KOPT-K1 (cell line): ENCODE results near the gene TMEM176B.

Source experiments
- H3K27ac ChIP-seq: fragments of 200-600 bp; sonication (generic); 2 replicates; pipeline ENCODE4 v1.5.1; 2016; ENCODE audit warnings: antibody characterized with exemption, mild to moderate bottlenecking, low read depth, low read length; ENCODE audit not compliant: poor library complexity, severe bottlenecking
- H3K36me3 ChIP-seq: fragments of 200-600 bp; sonication (generic); 2 replicates; pipeline ENCODE4 v1.5.1; 2017; ENCODE audit warnings: antibody characterized with exemption, mild to moderate bottlenecking, low read length, moderate library complexity; ENCODE audit not compliant: insufficient read depth
- H3K9me3 ChIP-seq: fragments of 200-600 bp; sonication (generic); 2 replicates; pipeline ENCODE4 v1.5.1; 2017; ENCODE audit warnings: antibody characterized with exemption, low read length, mild to moderate bottlenecking; ENCODE audit not compliant: insufficient read depth, poor library complexity, severe bottlenecking

Gene TMEM176B

DNA sequence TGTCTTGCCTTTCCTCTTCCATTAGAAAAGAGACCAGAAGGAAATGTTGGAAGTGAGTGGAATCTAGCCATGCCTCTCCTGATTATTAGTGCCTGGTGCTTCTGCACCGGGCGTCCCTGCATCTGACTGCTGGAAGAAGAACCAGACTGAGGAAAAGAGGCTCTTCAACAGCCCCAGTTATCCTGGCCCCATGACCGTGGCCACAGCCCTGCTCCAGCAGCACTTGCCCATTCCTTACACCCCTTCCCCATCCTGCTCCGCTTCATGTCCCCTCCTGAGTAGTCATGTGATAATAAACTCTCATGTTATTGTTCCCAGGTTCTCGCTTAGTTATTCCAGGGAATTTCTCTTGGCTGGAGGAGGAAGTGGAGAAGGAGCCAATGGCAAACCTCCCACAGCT lies 4.6 kb upstream of the TMEM176B start:
- H3K27ac ChIP-seq, result no peak overlapping the region
- H3K9me3 ChIP-seq, result peaks cover 39% of the 10 kb centered on the region
- H3K36me3 ChIP-seq, result no peaks in the 10 kb centered on the region

- Histone ChIP-seq H3K9me3 (peaks cover 39% of the 10 kb centered on the region), H3K36me3 (no peaks in the 10 kb centered on the region), H3K27ac (no peak overlapping the region)
These were observed 3.1 kb upstream of the TMEM176B start for GRCh38 chr7:150803161-150803860.

GRCh38 chr7:150801946-150802771 lies 2.0 kb upstream of the TMEM176B start:
- H3K36me3 ChIP-seq, result no peaks in the 10 kb centered on the region
- H3K27ac ChIP-seq, result no peak overlapping the region
- peaks cover 32% of the 10 kb centered on the region for H3K9me3 ChIP-seq

DNA sequence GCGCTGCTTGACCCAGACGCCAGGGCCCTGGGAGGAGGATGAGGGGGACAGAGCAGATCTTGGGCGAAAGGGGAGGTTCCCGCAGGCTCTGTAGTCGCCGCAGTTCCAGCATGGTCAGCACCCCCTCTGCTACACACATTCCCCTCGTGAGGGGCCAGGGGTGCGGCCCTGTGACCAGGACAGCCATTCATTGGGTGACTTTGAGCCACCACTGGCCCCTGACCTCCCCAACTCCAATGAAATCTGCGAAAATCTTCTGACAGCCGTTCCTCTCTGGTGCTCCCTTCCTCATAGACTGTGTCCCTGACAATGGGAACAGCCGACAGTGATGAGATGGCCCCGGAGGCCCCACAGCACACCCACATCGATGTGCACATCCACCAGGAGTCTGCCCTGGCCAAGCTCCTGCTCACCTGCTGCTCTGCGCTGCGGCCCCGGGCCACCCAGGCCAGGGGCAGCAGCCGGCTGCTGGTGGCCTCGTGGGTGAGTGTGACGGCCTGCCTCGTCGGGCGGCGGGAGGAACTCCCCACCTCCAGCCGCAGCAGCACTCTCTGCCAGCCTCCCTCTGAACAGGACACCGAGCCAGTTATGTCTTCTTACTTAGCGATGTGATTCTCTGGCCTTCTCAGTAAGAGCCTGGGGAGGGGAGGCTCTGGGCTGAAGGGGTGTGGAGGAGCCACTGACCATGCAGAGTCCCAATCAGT lies 1.2 kb upstream of the TMEM176B start:
- H3K9me3 ChIP-seq, result peaks cover 26% of the 10 kb centered on the region
- H3K27ac ChIP-seq, result no peak overlapping the region
- no peaks in the 10 kb centered on the region for H3K36me3 ChIP-seq

DNA sequence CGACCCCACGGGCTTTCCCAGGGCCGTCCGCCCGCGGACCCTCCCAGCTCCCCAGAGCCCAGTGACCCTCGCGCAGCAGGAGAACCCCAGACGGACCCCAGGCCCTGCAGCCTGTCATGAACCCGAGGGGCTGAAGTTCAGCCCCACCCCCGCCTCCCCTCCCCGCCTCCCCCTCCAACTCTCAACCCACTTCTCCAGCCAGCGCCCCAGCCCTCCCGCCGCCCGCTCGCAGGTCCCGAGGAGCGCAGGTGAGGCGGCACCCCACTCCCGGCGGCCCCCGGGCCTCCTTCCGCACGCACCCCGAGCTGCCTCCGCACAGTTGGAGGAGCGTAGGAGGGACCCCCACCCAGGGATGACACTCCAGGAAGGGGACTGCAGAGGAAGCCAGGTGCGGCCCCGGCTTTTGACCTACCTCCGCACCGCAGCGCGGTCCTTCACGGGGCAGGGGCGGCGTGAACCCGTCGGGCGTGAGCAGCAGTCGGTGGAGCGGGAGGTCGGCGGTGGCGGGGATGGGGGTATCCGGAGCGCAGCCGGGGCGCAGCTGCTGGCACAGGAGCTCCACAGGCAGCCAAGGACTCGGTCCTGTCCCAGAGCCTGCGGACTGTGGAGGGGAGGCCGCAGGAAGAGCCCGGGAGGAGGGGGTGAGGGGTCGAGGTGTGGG lies 547 bp upstream of the TMEM176B start, which contains the start of gene TMEM176A:
TMEM176A (plus strand) TSS at position 189 of the 661 bp plus-strand sequence. CDS start 782 bp downstream, outside the sequence.
- Histone ChIP-seq H3K36me3 (no peaks in the 10 kb centered on the region), H3K27ac (no peak within 1 kb of the TSS)

GRCh38 chr7:150799156-150799555 lies 1.0 kb downstream of the TMEM176B start:
- H3K27ac ChIP-seq, result no peak overlapping the region
- H3K9me3 ChIP-seq, result peaks cover 15% of the 10 kb centered on the region
- H3K36me3 ChIP-seq, result no peaks in the 10 kb centered on the region

More for the DNA sequence above, 547 bp upstream of the TMEM176B start, which contains the start of gene TMEM176A:
- peaks cover 19% of the 10 kb centered on the region for H3K9me3 ChIP-seq

DNA sequence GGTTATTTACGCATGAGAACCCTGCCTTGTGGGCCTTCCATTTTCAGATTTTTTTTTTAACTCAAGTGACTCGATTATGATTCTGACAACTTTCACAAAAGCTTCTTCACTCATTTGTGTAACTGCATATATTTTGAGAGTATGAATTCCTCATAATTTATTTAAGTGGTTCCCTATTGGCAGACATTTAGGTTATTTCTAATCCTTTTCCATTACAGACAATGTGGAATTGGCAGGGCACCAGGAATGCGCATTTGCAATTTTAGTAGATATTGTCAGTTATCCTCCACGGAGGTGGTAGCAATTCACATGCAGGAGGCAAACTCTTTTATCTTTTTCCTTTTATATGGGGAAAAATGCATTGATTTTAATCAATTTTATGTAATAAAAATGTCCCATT lies 2.5 kb downstream of the TMEM176B start:
- Histone ChIP-seq H3K36me3 (no peaks in the 10 kb centered on the region), H3K27ac (no peak overlapping the region), H3K9me3 (peaks cover 15% of the 10 kb centered on the region)

DNA sequence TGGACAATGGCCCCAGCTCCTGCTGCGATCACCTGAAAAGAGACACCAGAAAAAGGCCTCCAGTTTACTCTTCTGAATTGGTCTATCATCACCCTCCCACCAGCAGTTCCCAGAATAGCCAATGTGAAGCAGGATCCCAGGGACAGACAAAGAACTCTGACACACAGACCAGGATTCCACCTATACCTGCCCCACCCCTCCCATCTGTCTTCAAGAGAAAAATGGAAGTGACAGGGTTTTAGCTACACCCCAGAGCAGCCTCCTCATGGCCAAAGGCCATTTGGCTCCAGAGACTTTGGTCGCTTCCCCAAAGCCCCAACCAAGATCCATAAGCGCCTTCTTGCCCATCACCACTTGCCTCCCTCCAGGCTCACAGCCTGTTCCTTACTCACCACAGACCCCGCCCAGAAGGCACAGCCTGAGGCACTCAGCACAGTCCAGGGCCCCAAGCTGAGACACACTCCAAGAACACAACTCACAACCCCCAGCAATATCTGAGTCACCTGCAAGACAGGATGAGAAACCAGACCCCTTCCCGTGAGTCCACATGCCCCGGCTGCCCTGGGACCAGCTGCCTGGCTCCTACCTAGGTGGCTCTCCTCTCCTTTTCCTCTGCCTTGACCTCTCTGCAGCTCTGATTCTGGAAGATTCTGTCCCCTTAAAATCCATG lies 6.5 kb downstream of the TMEM176B start:
- Histone ChIP-seq H3K36me3 (no peaks in the 10 kb centered on the region), H3K27ac (no peak overlapping the region), H3K9me3 (no peaks in the 10 kb centered on the region)

DNA sequence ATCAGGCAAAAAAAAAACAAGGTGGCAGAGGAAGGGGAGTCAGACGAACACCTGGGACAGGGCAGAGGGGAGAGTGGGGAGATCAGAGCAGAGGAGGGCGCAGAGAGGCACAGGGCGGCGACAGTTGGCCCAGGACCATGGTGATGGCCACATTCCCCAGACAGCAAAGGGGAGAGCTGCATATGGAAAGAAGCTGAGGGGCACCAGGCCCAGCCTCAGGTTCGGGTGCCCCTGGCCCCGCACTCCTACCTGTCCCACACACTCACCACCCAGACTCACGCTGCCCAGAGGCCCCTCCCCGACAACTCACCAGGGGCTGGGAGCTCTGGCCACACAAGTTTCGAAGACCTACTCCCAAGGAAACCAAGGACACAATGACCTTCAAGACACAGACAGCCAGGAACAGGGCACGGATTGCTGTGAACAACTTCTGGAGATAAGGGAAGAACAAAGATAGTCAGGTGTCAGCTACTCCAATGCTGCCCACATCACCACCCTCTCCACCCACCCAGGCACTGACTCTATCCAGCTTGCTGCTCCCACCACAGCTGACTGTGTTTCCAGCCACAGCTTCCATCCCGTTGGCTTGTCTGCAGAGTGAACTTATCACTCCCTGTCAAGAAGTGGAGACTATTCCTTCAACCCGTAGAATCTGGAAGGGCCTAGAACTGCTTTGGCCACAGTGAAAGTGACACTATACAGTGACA lies 8.3 kb downstream of the TMEM176B start:
- Histone ChIP-seq H3K36me3 (no peaks in the 10 kb centered on the region), H3K27ac (no peak overlapping the region), H3K9me3 (no peaks in the 10 kb centered on the region)

- Histone ChIP-seq H3K36me3 (no peaks in the 10 kb centered on the region), H3K9me3 (no peaks in the 10 kb centered on the region), H3K27ac (no peak overlapping the region)
These were observed 8.9 kb downstream of the TMEM176B start for GRCh38 chr7:150791304-150791703.

DNA sequence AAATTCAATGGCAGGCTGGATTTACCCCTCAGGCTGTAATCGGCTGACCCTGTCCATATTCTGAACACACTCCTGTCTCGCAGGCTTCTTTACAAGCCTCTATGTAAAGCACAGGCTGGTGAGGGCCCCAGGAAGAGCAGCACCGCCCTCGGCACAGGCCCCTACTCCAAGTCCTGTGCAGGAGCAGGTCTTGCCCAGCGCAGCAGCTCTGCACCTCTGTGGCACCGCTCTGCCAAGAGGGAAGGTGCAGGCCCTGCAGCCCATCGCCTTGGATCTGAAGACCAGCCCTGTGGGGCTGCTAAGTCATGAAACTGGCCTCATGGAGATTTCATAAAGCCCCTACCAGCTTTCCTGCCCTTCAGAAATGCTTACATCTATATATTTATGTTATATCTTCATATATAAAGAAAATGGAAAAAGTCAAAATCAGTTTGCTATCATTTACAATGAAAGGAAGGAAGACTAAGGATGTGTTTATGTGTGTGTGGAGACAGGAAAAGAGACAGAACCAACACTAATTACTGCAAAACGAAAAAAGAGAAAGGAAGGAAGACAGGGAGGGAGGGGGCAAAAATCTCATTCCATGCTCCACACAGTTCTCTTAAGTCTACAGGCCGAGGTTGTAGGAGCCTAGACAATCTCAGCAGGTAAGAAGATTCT lies 9.6 kb downstream of the TMEM176B start:
- no peaks in the 10 kb centered on the region for H3K36me3 ChIP-seq
- no peak overlapping the region for H3K27ac ChIP-seq
- H3K9me3 ChIP-seq, result no peaks in the 10 kb centered on the region

DNA sequence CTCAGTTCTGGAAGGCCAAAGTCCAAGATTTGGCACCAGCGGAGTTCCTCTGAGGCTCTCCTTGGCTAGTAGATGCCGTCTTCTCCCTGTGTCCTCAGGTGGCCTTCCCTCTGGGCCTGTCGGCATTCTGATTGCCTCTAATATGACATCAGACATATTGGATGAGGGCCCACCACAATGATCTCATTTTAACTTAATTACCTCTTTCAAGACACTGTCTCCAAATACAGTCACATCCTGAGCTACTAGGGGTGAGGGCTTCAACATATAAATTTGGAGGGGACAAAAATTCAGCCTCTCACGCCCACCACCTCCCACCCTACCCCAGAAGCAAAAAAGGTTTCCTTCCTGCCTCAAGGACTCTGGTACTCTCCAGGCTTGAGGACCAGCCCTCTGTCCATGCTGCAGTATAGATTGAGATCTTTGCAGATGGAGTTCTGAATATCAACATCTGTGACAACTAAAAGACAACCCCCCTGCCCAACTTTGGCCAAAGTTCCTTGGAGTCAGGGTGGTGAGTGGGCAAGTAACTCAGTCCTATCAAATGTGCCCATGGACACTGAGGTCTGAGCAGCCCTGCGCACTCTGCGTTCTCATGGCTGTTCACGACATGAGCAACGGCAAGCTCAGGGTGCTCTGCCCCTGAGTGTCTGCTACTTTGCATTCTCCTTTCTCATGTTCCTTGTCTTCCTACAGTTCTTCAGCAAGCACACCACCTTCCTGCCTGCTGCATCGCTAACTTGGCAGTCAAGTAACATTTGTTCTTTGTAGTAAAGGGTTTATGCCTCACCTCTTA lies 11.5 kb downstream of the TMEM176B start:
- Histone ChIP-seq H3K36me3 (no peaks in the 10 kb centered on the region), H3K9me3 (no peaks in the 10 kb centered on the region), H3K27ac (no peak overlapping the region)
